H4 (cell line): ENCODE data around the gene VRK3. TPM values are rescaled to one million over a fixed set of nuclear protein-coding genes. Genes with fewer than 3 reads are reported as not detected.
"Not testable (repeated sequence)": the region's sequence is repeated elsewhere in the genome, so short reads cannot be mapped to it uniquely, and the experiment has no call there.

Experiments
- DNase-seq: peaks from one replicate; pipeline ENCODE4 v3.0.0-alpha.2; 2015; ENCODE audit warnings: low spot score
- total RNA-seq: library from RNA; depleted of rRNA; stranded (reverse); fragments of >200 nt; shearing (Covaris generic); gene quantifications from 2 replicates; pipeline ENCODE4 v1.2.3, GENCODE V29; 2014

The VRK3 gene
- total RNA-seq, 1 experiment from 2014 or later = 35.6 TPM

DNA sequence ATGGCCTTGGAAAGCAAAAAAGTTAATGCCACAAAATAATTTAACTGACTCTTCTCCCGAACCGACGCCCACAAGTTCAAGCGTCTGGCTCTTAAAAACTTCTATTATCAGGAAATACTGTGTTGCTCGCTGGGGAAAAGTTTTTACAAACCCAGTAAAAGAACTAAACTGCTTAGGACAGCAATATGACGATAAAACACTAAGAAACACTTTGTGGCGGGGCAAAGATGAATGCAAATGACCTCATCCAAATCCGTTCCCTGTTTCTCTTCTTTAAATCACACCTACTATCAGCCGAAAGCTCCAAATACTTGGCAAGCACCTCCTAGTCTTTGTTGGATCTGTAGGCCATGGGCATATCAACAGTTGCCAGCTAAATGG lies 69.1 kb downstream of the VRK3 start:
- DNase-seq = no peak

DNA sequence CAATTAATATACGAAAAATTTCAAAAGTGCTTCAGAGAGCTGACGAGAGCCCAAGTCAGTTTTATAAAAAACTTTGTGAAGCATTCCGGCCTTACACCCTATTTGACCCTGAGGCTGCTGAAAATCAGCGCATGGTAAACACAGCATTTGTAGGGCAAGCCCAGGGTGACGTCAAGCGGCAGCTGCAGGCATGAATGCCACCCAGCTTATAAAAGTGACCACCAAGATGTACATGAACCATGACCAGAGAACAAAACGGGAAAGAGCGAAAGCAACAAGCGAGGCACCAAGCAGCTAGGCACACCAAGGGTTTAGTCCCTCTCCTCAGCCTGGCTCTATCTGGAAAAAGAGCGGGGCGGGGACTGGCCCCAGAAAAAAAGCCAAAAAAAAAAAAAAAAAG lies 70.2 kb downstream of the VRK3 start:
- DNase-seq = no peak

DNA sequence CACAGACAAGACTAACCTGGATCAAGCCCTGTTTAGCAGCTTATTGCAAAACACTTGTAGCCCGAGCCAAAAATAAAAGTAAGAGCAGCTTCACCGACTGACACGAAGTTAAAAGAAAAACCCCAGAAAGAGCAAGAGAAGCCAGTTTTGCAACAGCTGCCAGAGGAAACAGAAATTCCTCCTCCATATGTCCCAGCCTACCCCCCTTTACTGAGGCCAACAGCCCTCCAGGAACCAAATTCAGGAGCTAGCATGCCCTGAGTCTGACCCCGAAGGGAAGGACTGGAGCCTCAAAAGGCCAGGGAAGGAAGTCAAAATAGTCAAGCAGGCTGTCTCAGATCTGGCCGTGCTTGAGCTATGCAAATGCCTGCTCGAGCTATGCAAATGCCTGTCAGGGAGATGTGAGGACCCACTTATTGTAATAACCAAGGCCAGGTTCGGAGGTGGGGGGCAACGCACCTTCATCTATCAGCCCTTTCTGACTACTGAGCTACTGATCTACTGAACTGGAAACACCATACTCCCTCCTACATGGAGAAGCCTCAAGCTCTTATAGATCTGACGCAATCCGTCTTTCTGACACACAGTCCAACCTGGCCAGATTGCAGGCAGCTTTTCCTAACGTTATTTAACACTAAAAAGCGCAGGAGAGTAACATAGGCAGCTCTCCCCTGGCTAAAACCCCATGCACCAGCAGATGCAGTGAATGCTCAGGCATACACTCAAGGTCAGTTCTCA lies 70.9 kb downstream of the VRK3 start:
- DNase-seq = no peak

- no peak for DNase-seq
Observed at GRCh38 chr19:49953416-49953815, 71.8 kb downstream of the VRK3 start.

DNA sequence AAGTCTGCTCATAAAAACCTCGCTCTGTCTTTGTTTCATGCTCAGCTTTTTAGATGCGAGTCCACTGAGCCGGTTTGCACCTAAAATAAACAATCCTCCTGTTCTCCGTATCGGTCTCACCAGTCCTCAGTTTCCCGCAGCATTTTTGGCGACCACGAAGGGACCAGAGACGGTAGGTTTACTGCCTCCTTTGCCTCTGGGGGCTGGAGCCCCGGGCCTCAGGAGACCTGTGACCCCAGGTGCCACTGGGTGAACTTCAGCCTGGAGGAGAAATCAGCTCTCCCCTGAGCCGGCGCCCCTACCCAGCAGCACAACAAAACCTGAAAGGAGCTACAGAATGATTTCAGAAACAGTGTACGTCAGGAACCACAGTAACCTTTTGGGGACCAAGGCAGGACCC lies 72.3 kb downstream of the VRK3 start:
- DNase-seq = no peak

GRCh38 chr19:49952479-49952836 lies 72.7 kb downstream of the VRK3 start:
- DNase-seq = no peak

DNA sequence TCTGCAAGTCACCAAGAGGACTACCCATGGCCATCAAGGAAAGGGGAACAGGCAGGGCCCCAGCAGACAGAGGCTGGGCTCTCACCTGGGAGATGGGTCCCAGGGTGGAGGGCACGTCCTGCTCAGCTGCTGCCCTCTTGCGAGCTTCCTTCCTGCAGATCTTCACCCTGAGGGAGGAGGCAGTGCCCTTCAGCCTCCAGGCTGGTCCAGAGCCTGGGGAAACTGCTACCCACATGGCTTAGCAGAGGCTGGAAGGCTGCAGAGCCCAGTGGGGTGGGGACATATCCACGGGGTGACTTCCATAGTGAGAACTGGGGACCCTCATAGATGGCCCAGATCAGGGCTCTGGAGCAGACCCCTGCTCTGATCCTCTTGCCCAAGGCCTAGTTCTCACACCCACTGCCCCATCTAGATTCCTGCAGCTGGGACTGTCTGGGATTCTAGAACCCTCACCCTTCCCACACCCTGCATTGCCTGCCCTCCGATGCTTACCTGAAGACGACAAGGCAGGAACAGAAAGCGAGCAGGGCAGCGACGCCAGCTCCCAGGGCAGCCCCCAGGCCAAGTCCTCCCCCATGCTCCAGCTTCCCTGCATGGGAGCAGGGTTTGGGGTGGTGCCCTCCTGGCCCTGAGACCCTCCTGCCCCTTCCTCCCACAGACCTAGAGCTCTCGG lies 73.2 kb downstream of the VRK3 start:
- DNase-seq = no peak

GRCh38 chr19:49950956-49951526 lies 74.1 kb downstream of the VRK3 start:
- DNase-seq = no peak

DNA sequence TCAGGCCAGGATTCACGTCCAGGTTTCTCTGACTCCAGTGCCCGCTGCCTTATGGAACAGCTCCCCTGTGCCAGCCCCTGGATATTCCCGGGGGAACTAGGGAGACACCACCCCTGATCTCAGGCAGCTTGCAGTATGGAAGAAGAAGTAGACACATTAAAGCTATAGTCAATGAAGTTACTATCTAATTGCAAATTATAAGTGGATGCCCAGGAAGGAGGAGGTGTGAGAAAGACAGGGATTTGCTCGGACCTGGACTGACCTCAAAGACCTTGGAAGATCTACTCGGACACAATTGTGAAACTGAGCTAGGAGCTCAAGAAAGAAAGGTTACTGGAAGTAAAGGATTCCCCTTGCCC lies 74.6 kb downstream of the VRK3 start:
- DNase-seq = no peak

GRCh38 chr19:49949742-49950589 lies 75.2 kb downstream of the VRK3 start:
- DNase-seq = no peak

GRCh38 chr19:49946415-49946814 lies 78.8 kb downstream of the VRK3 start:
- no peak for DNase-seq

DNA sequence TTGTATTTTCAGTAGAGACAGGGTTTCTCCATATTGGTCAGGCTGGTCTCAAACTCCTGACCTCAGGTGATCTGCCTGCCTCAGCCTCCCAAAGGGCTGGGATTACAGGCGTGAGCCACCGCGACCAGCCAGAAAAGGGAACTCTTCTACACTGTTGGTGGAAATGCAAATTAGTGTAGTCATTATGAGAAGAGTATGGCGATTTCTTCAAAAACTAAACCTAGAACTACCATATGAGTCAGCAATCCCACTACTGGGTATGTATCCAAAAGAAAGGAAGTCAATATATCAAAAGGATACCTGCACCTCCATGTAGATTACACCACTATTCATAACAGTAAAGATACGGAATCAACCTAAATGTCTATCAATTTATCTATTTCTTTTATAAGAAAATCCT lies 80.6 kb downstream of the VRK3 start:
- DNase-seq = not testable (repeated sequence)

- no peak for DNase-seq
Observed at GRCh38 chr19:49940482-49940791, 84.7 kb downstream of the VRK3 start.

DNA sequence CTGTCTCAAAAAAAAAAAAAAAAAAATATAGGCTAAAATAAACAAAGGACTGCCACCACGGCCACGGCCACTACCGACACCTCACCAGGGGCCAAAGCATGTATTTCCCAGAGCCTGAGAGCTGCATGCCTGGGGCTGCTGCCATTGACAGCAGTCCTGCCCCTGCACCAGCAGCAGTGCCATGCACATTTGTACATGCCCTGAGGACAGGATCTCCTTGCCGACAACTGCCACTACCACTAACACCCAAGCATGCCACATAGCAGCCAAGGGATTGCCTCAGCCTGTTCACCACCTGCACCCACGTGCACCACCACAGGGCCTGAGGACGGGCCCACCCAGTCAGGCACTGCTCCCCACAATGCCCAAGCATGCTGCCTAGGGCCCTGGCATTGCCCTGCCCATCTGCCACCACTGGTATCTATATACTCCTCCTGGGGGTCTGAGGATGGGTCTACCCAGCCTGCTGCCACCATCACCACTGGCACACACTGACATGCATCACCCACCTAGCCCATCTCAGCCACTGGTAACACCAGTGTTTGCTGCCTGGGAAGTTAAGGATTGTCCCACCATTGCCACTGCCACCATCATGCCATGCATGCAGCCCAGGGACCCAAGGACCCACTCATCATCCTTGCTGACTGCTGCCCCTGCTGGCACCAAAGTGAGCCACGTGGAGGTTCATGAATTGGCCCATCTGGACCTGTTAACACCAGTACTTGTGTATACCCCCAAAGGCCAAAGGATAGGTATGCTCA lies 85.3 kb downstream of the VRK3 start:
- no peak for DNase-seq

DNA sequence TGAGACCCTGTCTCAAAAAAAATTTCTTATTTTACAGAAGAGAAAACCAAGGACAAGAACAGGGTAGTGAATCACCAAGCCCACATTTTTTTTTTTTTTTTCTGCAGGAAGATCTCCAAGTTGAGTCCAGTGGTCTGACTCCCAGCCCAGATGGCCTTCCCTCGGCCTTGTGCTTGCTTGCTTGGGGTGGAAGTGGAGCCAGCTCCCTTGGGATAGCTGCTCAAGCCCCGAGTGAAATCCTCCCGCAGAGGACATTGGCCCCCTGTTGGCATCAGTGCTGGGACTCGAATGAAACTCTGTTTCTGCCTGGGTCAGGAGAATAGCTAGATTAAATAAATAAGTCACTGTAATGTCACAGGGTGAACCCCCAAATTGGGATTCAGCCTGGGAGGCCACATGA lies 86.5 kb downstream of the VRK3 start:
- DNase-seq = no peak

GRCh38 chr19:49937750-49938381 lies 87.3 kb downstream of the VRK3 start:
- peak; percentile 69 for DNase-seq

DNA sequence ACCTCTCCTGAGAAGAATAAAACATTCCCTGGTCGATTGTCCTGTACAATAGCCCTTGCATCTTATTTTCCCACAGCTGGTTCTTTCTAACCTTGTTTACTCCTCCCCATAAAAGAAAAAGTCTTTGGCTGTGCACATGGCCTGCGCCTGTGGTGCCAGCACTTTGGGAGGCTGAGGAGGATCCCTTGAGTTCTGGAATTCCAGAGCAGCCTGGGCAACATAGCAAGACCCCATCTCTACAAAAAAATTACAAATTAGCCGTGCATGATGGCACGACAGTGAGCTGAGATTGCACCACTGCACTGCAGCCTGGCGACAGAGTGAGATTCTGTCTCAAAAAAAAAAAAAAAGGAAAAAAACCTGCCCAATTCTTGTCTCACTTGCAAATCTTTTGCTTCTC lies 88.6 kb downstream of the VRK3 start:
- DNase-seq = no peak

DNA sequence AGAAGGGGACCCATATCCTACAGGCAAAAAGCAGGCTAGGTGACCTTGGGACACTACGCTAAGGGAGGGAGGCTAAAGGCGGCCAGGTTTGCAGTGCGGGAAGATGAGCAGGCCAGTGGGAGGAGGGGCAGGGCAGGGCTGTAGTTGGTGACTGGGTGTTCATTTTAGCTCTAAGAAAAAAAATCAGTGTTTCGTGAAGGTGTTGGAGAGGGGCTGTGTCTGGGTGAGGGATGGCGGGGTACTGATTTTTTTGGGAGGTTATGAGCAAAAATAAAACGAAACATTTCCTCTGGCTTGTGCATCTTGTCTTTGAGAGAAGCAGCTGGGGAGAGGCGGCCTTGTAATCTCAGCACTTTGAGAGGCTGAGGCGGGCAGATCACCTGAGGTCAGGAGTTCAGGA lies 91.5 kb downstream of the VRK3 start:
- no peak for DNase-seq

DNA sequence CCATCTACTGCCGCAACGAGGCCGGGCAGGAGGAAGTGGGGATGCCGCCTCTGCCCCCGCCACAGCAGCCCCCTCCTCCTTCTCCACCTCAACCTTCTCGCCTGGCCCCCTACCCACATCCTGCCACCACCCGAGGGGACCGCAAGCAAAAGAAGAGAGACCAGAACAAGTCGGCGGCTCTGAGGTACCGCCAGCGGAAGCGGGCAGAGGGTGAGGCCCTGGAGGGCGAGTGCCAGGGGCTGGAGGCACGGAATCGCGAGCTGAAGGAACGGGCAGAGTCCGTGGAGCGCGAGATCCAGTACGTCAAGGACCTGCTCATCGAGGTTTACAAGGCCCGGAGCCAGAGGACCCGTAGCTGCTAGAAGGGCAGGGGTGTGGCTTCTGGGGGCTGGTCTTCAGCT lies 92.4 kb downstream of the VRK3 start:
- DNase-seq = no peak

DNA sequence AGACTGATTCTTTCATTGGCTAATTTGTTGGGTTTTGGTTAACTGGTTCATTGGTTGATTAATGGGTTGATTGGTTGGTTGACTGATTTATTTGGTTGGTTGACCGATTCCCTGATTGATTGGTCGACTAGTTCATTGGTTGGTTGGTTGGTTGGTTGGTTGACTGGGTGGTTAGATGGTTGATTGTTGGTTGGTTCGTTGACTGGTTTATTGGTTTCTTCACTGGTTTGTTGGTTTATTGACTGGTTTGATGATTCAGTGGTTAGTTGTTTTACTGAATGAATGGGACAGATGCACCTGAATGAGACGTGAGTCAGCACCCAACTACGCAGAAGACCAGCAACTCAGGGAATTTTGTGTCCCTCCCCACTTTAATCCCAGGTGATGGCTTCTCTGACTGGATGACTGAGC lies 93.1 kb downstream of the VRK3 start:
- no peak for DNase-seq

DNA sequence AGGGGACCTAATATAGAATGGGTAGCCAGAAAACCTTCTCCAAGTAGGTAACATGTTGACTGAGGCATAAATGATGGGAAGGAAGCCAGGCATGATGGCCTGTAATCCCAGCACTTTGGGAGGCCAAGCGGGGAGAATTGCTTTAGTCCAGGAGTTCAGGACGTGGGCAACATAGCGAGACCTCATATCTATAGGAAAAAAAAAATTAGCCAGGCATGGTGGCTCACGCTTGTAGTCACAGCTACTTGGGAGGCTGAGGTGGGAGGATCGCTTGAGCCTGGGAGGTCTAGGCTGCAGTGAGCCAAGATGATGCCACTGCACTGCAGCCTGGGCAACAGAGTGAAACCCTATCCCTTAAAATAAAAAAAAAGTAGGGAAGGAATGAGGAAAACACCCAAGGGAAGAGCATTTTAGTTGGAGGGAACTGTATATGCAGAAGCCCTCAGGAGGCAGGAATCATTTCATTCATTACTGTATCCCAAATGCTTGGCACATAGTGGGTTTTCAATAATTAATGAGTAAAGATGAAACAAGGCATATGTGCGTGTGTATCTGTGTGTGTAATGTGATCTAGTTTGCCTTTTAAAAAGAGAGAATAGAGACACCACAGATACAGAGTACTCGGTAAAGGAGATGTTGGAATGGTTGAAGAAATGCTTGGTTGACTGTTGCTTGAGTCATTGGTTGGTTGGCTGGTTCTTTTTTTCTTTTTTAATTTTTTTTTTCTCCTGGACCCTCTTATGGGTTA lies 93.7 kb downstream of the VRK3 start:
- DNase-seq = no peak
